HCT116 (cell line): ENCODE data around the gene RPL19. TPM values are rescaled to one million over a fixed set of nuclear protein-coding genes. Genes with fewer than 3 reads are reported as not detected.

Source experiments
- ATAC-seq: fragments of 200-7000 bp; cut with Tn5 transposase; 2 replicates; pipeline ENCODE4 v1.9.1; 2020; ENCODE audit warnings: mild to moderate bottlenecking, moderate library complexity
- BruUV-seq: library from RNA; stranded (reverse); fragments of 400-500 nt; replicated peaks from 2 replicates; lab custom pipeline; 2021; lab: Mats Ljungman, UMichigan
- CTCF ChIA-PET: fragments of 300-600 bp; sonication (Branson Sonifier 250); formaldehyde crosslinking; loops from one replicate; lab custom pipeline; 2021; ENCODE audit warnings: antibody characterized with exemption; lab: Charles Lee
- POLR2A ChIA-PET: fragments of 300-600, 350-600 bp; sonication (Branson Sonifier 250); formaldehyde crosslinking; loops from one replicate; lab custom pipeline; 2021; ENCODE audit warnings: antibody characterized with exemption; lab: Charles Lee
- RAD21 ChIA-PET, 2 experiments: fragments of 300-600 bp; sonication (Branson Sonifier 250); formaldehyde crosslinking; loops; one replicate each; lab custom pipeline; 2023; ENCODE audit warnings: low total read pairs in 2 of 2; ENCODE audit not compliant: uncharacterized antibody in 2 of 2, unreplicated experiment in 2 of 2, low non-redundant PET in 1 of 2; lab: Charles Lee
- DNase-seq: peaks from one replicate; pipeline ENCODE4 v3.0.0-alpha.2; 2010; ENCODE audit warnings: low read depth, low spot score
- H2AFZ ChIP-seq: fragments of 200-600 bp; shearing (Covaris generic), sonication (generic); 2 replicates; pipeline ENCODE4 v1.6.1; 2017; ENCODE audit warnings: low read depth, mixed run types, mixed read lengths, antibody characterized with exemption, low read length; ENCODE audit not compliant: poor library complexity, severe bottlenecking
- H3K27ac ChIP-seq: 2 replicates; pipeline ENCODE4 v1.5.1; 2012; ENCODE audit warnings: low read depth, low read length
- H3K27me3 ChIP-seq: fragments of 200-600 bp; sonication (generic); 2 replicates; pipeline ENCODE4 v1.6.1; 2016; ENCODE audit warnings: mixed run types, low read length, mixed read lengths; ENCODE audit not compliant: insufficient read depth
- H3K36me3 ChIP-seq, 2 experiments: fragments of 200-500 bp in 1 of 2; fragments of 200-600 bp in 1 of 2; sonication (Bioruptor generic) in 1 of 2; sonication (generic) in 1 of 2; 2 replicates each; pipeline versions ENCODE4 v1.5.1 to v1.6.1; 2014 to 2016; ENCODE audit warnings: low read length in 2 of 2, inconsistent platforms in 1 of 2, mixed read lengths in 1 of 2, mixed run types in 1 of 2; ENCODE audit not compliant: insufficient read depth in 2 of 2, control insufficient read depth in 1 of 2
- H3K4me1 ChIP-seq, 2 experiments: fragments of 200-600 bp in 1 of 2; sonication (generic) in 1 of 2; 2 replicates each; pipeline versions ENCODE4 v1.5.1 to v1.6.1; 2012 to 2017; ENCODE audit warnings: low read length in 2 of 2, inconsistent platforms in 1 of 2, mild to moderate bottlenecking in 1 of 2, mixed read lengths in 1 of 2, mixed run types in 1 of 2, moderate library complexity in 1 of 2; ENCODE audit not compliant: insufficient read depth in 2 of 2, control insufficient read depth in 1 of 2
- H3K4me2 ChIP-seq: fragments of 200-600 bp; sonication (generic); 2 replicates; pipeline ENCODE4 v1.6.1; 2017; ENCODE audit warnings: mixed run types, low read length, mixed read lengths
- H3K4me3 ChIP-seq, 2 experiments: fragments of 200-600 bp in 1 of 2; sonication (generic) in 1 of 2; replicated peaks in 1 of 2; 2 replicates each; pipeline ENCODE4 v1.5.1; 2011 to 2016; ENCODE audit warnings: low read length in 2 of 2, control low read depth in 1 of 2, low read depth in 1 of 2, mild to moderate bottlenecking in 1 of 2, mixed read lengths in 1 of 2, mixed run types in 1 of 2
- H3K79me2 ChIP-seq: fragments of 200-600 bp; sonication (generic); 2 replicates; pipeline ENCODE4 v1.6.1; 2017; ENCODE audit warnings: mild to moderate bottlenecking, mixed run types, low read length, moderate library complexity, mixed read lengths; ENCODE audit not compliant: insufficient read depth
- H3K9ac ChIP-seq: fragments of 200-600 bp; sonication (generic); 2 replicates; pipeline ENCODE4 v1.6.1; 2016; ENCODE audit warnings: low read length, mixed read lengths
- H3K9me2 ChIP-seq: fragments of 200-600 bp; sonication (generic), shearing (Covaris generic); 2 replicates; pipeline ENCODE4 v1.6.1; 2017; ENCODE audit warnings: mixed run types, mild to moderate bottlenecking, moderate library complexity; ENCODE audit not compliant: insufficient read depth
- H3K9me3 ChIP-seq, 2 experiments: fragments of 200-500 bp in 1 of 2; fragments of 200-600 bp in 1 of 2; sonication (Bioruptor generic) in 1 of 2; sonication (generic) in 1 of 2; 2 replicates each; pipeline ENCODE4 v1.6.1; 2014 to 2017; ENCODE audit warnings: low read length in 2 of 2, mixed read lengths in 2 of 2, inconsistent platforms in 1 of 2, low read depth in 1 of 2, mild to moderate bottlenecking in 1 of 2, mixed run types in 1 of 2, moderate library complexity in 1 of 2; ENCODE audit not compliant: control insufficient read depth in 1 of 2, insufficient read depth in 1 of 2
- H4K20me1 ChIP-seq: fragments of 200-600 bp; sonication (generic), shearing (Covaris generic); 2 replicates; pipeline ENCODE4 v1.6.1; 2017; ENCODE audit warnings: mixed run types, mild to moderate bottlenecking, moderate library complexity; ENCODE audit not compliant: insufficient read depth
- CEBPB ChIP-seq: IDR thresholded peaks from 2 replicates; pipeline ENCODE4 v1.6.1; 2012; ENCODE audit warnings: low read depth
- ELF1 ChIP-seq: IDR thresholded peaks from 2 replicates; pipeline ENCODE4 v1.6.1; 2012; ENCODE audit warnings: low read depth, borderline replicate concordance
- JUND ChIP-seq: IDR thresholded peaks from 2 replicates; pipeline ENCODE4 v1.6.1; 2012
- POLR2A ChIP-seq: IDR thresholded peaks from 2 replicates; pipeline ENCODE4 v1.7.0; 2011; ENCODE audit warnings: borderline replicate concordance; ENCODE audit not compliant: insufficient read depth, insufficient read length; ENCODE audit errors: extremely low read depth
- POLR2AphosphoS5 ChIP-seq: IDR thresholded peaks from 2 replicates; pipeline ENCODE4 v1.6.1; 2011; ENCODE audit warnings: mild to moderate bottlenecking, low read depth, low read length, moderate library complexity
- RAD21 ChIP-seq: IDR thresholded peaks from 2 replicates; pipeline ENCODE4 v1.6.1; 2012; ENCODE audit warnings: low read depth, mild to moderate bottlenecking
- SIN3A ChIP-seq: IDR thresholded peaks from 2 replicates; pipeline ENCODE4 v1.6.1; 2012; ENCODE audit warnings: low read depth
- SP1 ChIP-seq: IDR thresholded peaks from 2 replicates; pipeline ENCODE4 v1.6.1; 2012; ENCODE audit warnings: low read depth
- SRF ChIP-seq: IDR thresholded peaks from 2 replicates; pipeline ENCODE4 v1.6.1; 2012; ENCODE audit warnings: low read depth
- TCF7L2 ChIP-seq: IDR thresholded peaks from 2 replicates; pipeline ENCODE4 v1.7.0; 2011; ENCODE audit warnings: borderline replicate concordance, inconsistent platforms; ENCODE audit not compliant: insufficient read depth, insufficient read length; ENCODE audit errors: extremely low read depth
- YY1 ChIP-seq: IDR thresholded peaks from 2 replicates; pipeline ENCODE4 v1.6.1; 2011; ENCODE audit warnings: low read length, low read depth, moderate library complexity, mild to moderate bottlenecking; ENCODE audit not compliant: insufficient replicate concordance; ENCODE audit errors: extremely low read depth
- ZFX ChIP-seq: fragments of 450-650 bp; IDR thresholded peaks from 2 replicates; pipeline ENCODE4 v1.6.1; 2017
- intact Hi-C: fragments of 100-400 bp; cut with micrococcal nuclease; formaldehyde crosslinking; loops from 2 replicates; pipeline ENCODE4 v1.10.0; 2022
- total RNA-seq: library from RNA; stranded (reverse); gene quantifications from one replicate; pipeline ENCODE4 v1.2.1, GENCODE V29; 2021; ENCODE audit not compliant: unreplicated experiment
- TF ChIP-seq, protein P1 (sequence below): IDR thresholded peaks from 2 replicates; pipeline ENCODE4 v1.6.1; 2012
- TF ChIP-seq, protein P2 (sequence below): IDR thresholded peaks from 2 replicates; pipeline ENCODE4 v1.6.1; 2011; ENCODE audit warnings: mild to moderate bottlenecking, low read length, moderate library complexity; ENCODE audit not compliant: insufficient replicate concordance; ENCODE audit errors: extremely low read depth
- TF ChIP-seq, protein P3 (sequence below): IDR thresholded peaks from 2 replicates; pipeline ENCODE4 v1.6.1; 2012; ENCODE audit warnings: low read depth
- TF ChIP-seq, protein P4 (sequence below), 3 experiments: fragments of 200-600 bp in 1 of 3; sonication (generic) in 1 of 3; IDR thresholded peaks in 2 of 3; conservative IDR thresholded peaks in 1 of 3; 2 replicates each; pipeline ENCODE4 v1.5.1; 2012 to 2017; ENCODE audit warnings: low read depth in 2 of 3, low read length in 2 of 3, antibody characterized with exemption in 1 of 3, borderline replicate concordance in 1 of 3, control low read depth in 1 of 3, mild to moderate bottlenecking in 1 of 3, mixed read lengths in 1 of 3, mixed run types in 1 of 3, moderate library complexity in 1 of 3; ENCODE audit not compliant: insufficient read depth in 1 of 3
- TF ChIP-seq, protein P5 (sequence below): IDR thresholded peaks from 2 replicates; pipeline ENCODE4 v1.6.1; 2012

Gene RPL19
- total RNA-seq, 1 experiment from 2014 or later, result 2,276 TPM

DNA sequence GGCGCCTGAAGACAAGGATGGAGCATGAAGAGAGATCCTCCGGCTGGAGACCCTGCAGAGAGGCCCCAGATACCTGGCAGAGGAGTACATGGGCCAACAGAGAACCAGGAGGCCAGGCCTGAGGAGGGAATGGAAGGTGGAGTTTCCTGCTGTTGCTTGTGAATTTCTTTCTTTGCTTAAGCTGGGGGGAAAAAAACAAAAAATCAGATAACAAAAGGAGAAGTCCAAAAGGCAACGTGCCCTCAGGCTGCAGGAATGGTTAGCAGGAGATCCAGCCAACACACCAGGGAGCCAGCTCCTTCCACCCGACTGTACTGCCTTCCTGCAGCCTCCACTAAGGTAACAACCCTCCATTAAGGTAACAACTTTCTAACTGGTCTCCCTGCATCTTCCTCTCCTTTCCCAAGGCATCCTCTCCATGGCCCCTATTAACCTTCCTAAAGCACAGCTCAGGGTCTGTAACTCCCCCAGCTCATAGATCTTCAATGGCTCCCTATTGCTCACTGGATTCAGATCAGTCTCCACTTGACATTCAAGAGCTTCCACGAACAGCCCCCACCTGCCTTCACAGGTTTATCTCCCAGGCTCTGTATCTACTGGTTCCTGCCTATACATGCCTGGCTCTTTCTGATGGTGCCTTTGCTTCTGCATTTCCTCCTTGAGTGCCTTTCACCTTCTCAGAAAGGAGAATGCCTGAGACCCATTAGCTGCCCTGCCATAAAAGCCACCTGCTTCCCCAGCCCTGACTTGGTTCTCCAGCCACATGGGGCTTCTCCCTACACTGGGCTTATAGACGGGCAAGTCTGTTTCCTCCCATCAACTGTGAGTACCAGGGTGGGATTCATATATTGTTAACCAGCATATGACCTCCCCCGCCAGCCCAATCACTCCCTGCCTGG, 33.4 kb upstream of the RPL19 start:
- Histone ChIP-seq H3K4me2 (no peak overlapping the region), H3K79me2 (no peaks in the 10 kb centered on the region), H3K27ac (no peak overlapping the region), H3K9me2 (no peaks in the 10 kb centered on the region), H3K4me1 (peaks cover 6 to 10% of the 10 kb centered on the region in 2 experiments; a peak in 3 of 4 replicates), H2AFZ (no peak overlapping the region), H3K36me3 (no peaks in the 10 kb centered on the region), H3K27me3 (no peaks in the 10 kb centered on the region), H3K9me3 (no peaks in the 10 kb centered on the region), H4K20me1 (no peaks in the 10 kb centered on the region), H3K9ac (no peak overlapping the region), H3K4me3 (no peak overlapping the region)
- TF ChIP-seq YY1, result no peak
- TF ChIP-seq, protein P1, sequence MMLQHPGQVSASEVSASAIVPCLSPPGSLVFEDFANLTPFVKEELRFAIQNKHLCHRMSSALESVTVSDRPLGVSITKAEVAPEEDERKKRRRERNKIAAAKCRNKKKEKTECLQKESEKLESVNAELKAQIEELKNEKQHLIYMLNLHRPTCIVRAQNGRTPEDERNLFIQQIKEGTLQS, result no peak
- no peak for TF ChIP-seq SP1
- TF ChIP-seq JUND, result no peak
- no peak for TF ChIP-seq SRF
- TF ChIP-seq, protein P2, sequence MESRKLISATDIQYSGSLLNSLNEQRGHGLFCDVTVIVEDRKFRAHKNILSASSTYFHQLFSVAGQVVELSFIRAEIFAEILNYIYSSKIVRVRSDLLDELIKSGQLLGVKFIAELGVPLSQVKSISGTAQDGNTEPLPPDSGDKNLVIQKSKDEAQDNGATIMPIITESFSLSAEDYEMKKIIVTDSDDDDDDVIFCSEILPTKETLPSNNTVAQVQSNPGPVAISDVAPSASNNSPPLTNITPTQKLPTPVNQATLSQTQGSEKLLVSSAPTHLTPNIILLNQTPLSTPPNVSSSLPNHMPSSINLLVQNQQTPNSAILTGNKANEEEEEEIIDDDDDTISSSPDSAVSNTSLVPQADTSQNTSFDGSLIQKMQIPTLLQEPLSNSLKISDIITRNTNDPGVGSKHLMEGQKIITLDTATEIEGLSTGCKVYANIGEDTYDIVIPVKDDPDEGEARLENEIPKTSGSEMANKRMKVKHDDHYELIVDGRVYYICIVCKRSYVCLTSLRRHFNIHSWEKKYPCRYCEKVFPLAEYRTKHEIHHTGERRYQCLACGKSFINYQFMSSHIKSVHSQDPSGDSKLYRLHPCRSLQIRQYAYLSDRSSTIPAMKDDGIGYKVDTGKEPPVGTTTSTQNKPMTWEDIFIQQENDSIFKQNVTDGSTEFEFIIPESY, result no peak
- no peak for TF ChIP-seq ELF1
- no peak for TF ChIP-seq POLR2AphosphoS5
- no peak for TF ChIP-seq ZFX
- no peak for TF ChIP-seq SIN3A
- TF ChIP-seq, protein P3, sequence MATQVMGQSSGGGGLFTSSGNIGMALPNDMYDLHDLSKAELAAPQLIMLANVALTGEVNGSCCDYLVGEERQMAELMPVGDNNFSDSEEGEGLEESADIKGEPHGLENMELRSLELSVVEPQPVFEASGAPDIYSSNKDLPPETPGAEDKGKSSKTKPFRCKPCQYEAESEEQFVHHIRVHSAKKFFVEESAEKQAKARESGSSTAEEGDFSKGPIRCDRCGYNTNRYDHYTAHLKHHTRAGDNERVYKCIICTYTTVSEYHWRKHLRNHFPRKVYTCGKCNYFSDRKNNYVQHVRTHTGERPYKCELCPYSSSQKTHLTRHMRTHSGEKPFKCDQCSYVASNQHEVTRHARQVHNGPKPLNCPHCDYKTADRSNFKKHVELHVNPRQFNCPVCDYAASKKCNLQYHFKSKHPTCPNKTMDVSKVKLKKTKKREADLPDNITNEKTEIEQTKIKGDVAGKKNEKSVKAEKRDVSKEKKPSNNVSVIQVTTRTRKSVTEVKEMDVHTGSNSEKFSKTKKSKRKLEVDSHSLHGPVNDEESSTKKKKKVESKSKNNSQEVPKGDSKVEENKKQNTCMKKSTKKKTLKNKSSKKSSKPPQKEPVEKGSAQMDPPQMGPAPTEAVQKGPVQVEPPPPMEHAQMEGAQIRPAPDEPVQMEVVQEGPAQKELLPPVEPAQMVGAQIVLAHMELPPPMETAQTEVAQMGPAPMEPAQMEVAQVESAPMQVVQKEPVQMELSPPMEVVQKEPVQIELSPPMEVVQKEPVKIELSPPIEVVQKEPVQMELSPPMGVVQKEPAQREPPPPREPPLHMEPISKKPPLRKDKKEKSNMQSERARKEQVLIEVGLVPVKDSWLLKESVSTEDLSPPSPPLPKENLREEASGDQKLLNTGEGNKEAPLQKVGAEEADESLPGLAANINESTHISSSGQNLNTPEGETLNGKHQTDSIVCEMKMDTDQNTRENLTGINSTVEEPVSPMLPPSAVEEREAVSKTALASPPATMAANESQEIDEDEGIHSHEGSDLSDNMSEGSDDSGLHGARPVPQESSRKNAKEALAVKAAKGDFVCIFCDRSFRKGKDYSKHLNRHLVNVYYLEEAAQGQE, result no peak
- TF ChIP-seq POLR2A, result no peak
- TF ChIP-seq, protein P4, sequence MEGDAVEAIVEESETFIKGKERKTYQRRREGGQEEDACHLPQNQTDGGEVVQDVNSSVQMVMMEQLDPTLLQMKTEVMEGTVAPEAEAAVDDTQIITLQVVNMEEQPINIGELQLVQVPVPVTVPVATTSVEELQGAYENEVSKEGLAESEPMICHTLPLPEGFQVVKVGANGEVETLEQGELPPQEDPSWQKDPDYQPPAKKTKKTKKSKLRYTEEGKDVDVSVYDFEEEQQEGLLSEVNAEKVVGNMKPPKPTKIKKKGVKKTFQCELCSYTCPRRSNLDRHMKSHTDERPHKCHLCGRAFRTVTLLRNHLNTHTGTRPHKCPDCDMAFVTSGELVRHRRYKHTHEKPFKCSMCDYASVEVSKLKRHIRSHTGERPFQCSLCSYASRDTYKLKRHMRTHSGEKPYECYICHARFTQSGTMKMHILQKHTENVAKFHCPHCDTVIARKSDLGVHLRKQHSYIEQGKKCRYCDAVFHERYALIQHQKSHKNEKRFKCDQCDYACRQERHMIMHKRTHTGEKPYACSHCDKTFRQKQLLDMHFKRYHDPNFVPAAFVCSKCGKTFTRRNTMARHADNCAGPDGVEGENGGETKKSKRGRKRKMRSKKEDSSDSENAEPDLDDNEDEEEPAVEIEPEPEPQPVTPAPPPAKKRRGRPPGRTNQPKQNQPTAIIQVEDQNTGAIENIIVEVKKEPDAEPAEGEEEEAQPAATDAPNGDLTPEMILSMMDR (IDR thresholded peaks at IDR 0.05 in 2 of 3, conservative IDR thresholded peaks at IDR 0.05 in 1 of 3; ENCODE audit: borderline replicate concordance in 1 of 3, insufficient read depth in 1 of 3, low read depth in 2 of 3, low read length in 2 of 3), result no peak
- TF ChIP-seq TCF7L2, result no peak
- TF ChIP-seq RAD21, result no peak
- TF ChIP-seq, protein P5, sequence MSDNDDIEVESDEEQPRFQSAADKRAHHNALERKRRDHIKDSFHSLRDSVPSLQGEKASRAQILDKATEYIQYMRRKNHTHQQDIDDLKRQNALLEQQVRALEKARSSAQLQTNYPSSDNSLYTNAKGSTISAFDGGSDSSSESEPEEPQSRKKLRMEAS, result no peak
- TF ChIP-seq CEBPB, result no peak
- CTCF ChIA-PET, result interaction anchor here (1.5 to 1.9 kb wide), 2 partner anchors 8 to 184 kb away, joined by 4 to 11 read pairs; no protein-coding TSS in a partner anchor
- intact Hi-C loops, result no loop called here
- POLR2A ChIA-PET, result no interaction called here
- RAD21 ChIA-PET, result no interaction called here
- no peak for ATAC-seq
- DNase-seq, result no peak
- BruUV-seq, result no TSS peak
